Ascending aorta (tissue), 2 donors: ENCODE measurements around the gene OLFM2. TPM values are rescaled to one million over a fixed set of nuclear protein-coding genes. Genes with fewer than 3 reads are reported as not detected.

Experiments
- DNase-seq, 2 donors: peaks; one replicate each; pipeline ENCODE4 v3.0.0-alpha.2; 2019; ENCODE audit warnings: low spot score in 2 of 2
- H3K27ac ChIP-seq, 2 donors: fragments of 200-600 bp; sonication (generic); one replicate each; pipeline ENCODE4 v1.5.1; 2016 to 2017; ENCODE audit warnings: mild to moderate bottlenecking in 1 of 2
- H3K27me3 ChIP-seq: fragments of 200-600 bp; sonication (generic); one replicate; pipeline ENCODE4 v1.5.1; 2017
- H3K36me3 ChIP-seq, 2 donors: fragments of 200-600 bp; sonication (generic); one replicate each; pipeline ENCODE4 v1.5.1; 2016
- H3K4me1 ChIP-seq, 2 donors: fragments of 200-600 bp; sonication (generic); one replicate each; pipeline ENCODE4 v1.5.1; 2016 to 2017; ENCODE audit warnings: mild to moderate bottlenecking in 1 of 2
- H3K4me3 ChIP-seq, 2 donors: fragments of 200-600 bp; sonication (generic); one replicate each; pipeline ENCODE4 v1.5.1; 2016 to 2017; ENCODE audit warnings: mild to moderate bottlenecking in 1 of 2
- H3K9me3 ChIP-seq, 2 donors: fragments of 200-600 bp; sonication (generic); one replicate each; pipeline ENCODE4 v1.5.1; 2016
- CTCF ChIP-seq, 3 experiments: fragments of 200-600 bp in 2 of 3; fragments of 450-650 bp in 1 of 3; sonication (generic) in 2 of 3; IDR thresholded peaks; one replicate each; pipeline ENCODE4 v1.5.1; 2016 to 2019; ENCODE audit warnings: antibody characterized with exemption in 3 of 3, mild to moderate bottlenecking in 1 of 3, moderate library complexity in 1 of 3
- intact Hi-C: fragments of 100-400 bp; cut with DNase I; formaldehyde crosslinking; loops from one replicate; pipeline ENCODE4 v1.15.1; 2023
- total RNA-seq: library from RNA; depleted of rRNA; stranded (reverse); fragments of >200 nt; gene quantifications from one replicate; pipeline ENCODE4 v1.1.0, GENCODE V29; 2016

Gene OLFM2
- total RNA-seq, 1 donor from 2014 or later = 0.96 TPM

DNA sequence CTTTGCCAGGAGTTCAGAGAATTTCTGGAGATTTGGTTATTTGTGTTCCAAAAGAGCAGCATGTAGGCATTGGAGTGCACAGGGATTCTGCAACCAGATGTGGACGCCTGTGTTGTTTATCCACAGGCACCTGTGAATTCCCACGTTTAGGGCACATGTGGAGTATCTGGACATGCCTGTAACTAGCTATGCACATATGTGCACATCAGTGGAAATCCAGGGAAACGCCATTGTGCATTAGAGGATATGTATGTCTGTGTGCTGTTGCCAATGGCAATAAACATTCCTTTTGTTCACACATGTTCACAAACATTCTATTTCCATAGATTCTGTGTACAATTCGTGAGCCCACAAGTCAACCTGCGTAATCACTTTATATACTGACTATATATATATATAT lies 34.7 kb downstream of the OLFM2 start:
- TF ChIP-seq CTCF (IDR thresholded peaks at IDR 0.05) = no peak
- Histone ChIP-seq H3K27me3 (no peaks in the 10 kb centered on the region), H3K9me3 (no peaks in the 10 kb centered on the region), H3K4me3 (no peak overlapping the region), H3K27ac (no peak overlapping the region), H3K4me1 (no peaks in the 10 kb centered on the region), H3K36me3 (no peaks in the 10 kb centered on the region)
- no peak for DNase-seq
- intact Hi-C loops = no loop called here

DNA sequence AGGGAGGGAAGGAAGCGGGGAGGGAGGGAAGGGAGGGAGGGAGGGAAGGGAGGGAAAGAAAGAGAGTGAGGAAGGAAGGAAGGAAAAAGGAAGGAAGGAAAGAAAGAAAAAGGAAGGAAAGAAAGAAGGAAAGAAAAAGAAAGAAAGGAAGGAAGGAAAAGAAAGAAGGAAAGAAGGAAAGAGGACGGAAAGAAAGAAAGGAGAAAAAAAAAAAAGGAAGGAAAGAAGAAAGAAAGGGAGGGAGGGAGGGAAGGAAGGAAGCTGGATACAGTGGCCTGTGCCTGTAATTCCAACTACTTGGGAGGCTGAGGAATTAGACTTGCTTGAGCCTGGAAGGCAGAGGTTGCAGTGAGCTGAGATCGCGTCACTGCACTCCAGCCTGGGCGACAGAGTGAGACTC lies 35.3 kb downstream of the OLFM2 start:
- Histone ChIP-seq H3K4me3 (no peak overlapping the region), H3K27me3 (no peaks in the 10 kb centered on the region), H3K4me1 (no peaks in the 10 kb centered on the region), H3K27ac (no peak overlapping the region), H3K9me3 (no peaks in the 10 kb centered on the region), H3K36me3 (no peaks in the 10 kb centered on the region)
- TF ChIP-seq CTCF (IDR thresholded peaks at IDR 0.05) = no peak
- no peak for DNase-seq
- intact Hi-C loops = no loop called here

DNA sequence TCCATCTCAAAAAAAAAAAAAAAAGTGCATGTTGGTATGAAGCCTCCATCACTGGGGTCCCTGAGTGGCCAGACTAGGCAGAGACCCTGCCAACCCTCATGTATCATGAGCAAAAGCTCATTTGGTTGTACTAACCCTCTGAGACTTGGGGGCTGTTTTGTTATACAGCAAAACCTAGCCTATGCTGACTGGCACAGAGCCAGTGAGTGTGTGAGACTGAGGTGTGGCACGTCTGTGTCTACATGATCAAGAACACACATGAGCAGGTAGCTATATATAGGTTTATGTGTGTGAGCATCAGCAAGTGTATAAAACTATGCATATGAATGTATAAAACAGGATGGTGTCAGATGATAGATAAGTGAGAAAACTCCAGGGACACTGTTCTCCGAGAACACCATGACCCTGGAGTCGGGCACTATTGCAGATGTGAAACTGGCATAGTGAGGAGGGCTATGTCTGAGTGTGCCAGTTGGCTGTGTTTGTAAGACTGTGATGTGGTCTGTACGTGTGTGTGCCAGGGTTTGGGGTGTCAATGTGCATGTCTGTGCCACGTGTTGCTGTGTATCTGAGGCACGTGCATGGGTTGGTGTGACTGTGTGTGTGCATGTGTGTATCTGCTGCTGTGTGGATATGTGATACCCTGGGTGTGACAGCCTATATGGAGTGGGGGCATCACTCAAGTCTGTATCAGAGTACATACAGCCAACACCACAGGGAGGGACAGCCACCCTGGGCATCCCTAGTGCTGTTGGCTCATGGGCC lies 44.5 kb downstream of the OLFM2 start:
- no peak for TF ChIP-seq CTCF (IDR thresholded peaks at IDR 0.05)
- Histone ChIP-seq H3K27me3 (no peaks in the 10 kb centered on the region), H3K27ac (no peak overlapping the region), H3K9me3 (no peaks in the 10 kb centered on the region), H3K4me3 (no peak overlapping the region), H3K4me1 (no peaks in the 10 kb centered on the region), H3K36me3 (no peaks in the 10 kb centered on the region)
- no peak for DNase-seq
- intact Hi-C loops = no loop called here

GRCh38 chr19:9885077-9885552 lies 51.2 kb downstream of the OLFM2 start:
- Histone ChIP-seq H3K27me3 (no peaks in the 10 kb centered on the region), H3K4me3 (no peak overlapping the region), H3K36me3 (no peaks in the 10 kb centered on the region), H3K9me3 (no peaks in the 10 kb centered on the region), H3K4me1 (no peaks in the 10 kb centered on the region), H3K27ac (no peak overlapping the region)
- peak in 2 of 3 experiments; percentile 22 to 53 for TF ChIP-seq CTCF (IDR thresholded peaks at IDR 0.05)
- intact Hi-C loops = no loop called here
- peak in 1 of 2 donors; percentile 13 for DNase-seq

GRCh38 chr19:9883764-9884163 lies 52.6 kb downstream of the OLFM2 start:
- intact Hi-C loops = no loop called here
- no peak for TF ChIP-seq CTCF (IDR thresholded peaks at IDR 0.05)
- Histone ChIP-seq H3K4me3 (no peak overlapping the region), H3K36me3 (no peaks in the 10 kb centered on the region), H3K9me3 (no peaks in the 10 kb centered on the region), H3K27ac (no peak overlapping the region), H3K27me3 (no peaks in the 10 kb centered on the region), H3K4me1 (no peaks in the 10 kb centered on the region)
- DNase-seq = no peak
